ENCODE data around the gene HORMAD2.

The HORMAD2 gene

GRCh38 chr22:30121960-30122359 is 41.7 kb downstream of the HORMAD2 start:
- CTCF ChIA-PET: interaction anchor here (0.6 to 7.1 kb wide), 5 partner anchors 9 to 275 kb away, joined by 3 to 77 read pairs (median 5); no protein-coding TSS in a partner anchor
- Histone ChIP-seq H3K4me3 (ENCODE audit: low read depth, low read length) (no peak overlapping the region), H3K9me3 (ENCODE audit: control insufficient read depth, insufficient read depth, low read depth, low read length) (no peaks in the 10 kb centered on the region), H3K4me1 (ENCODE audit: control insufficient read depth, insufficient read depth, low read length) (no peaks in the 10 kb centered on the region), H3K27ac (ENCODE audit: extremely low read depth, low read depth, low read length) (no peak overlapping the region), H3K36me3 (ENCODE audit: control insufficient read depth in 2 of 2, insufficient read depth in 1 of 2, low read length in 2 of 2) (no peaks in the 10 kb centered on the region)
- no peak for TF ChIP-seq ZNF248 (tag by site-specific recombination; IDR thresholded peaks at IDR 0.05)
- no peak for TF ChIP-seq BCL11A (tag by site-specific recombination; IDR thresholded peaks at IDR 0.05; ENCODE audit: low read depth)
- no peak for TF ChIP-seq ZNF585B (tag by site-specific recombination; IDR thresholded peaks at IDR 0.05)
- TF ChIP-seq ZNF214 (tag by site-specific recombination; IDR thresholded peaks at IDR 0.05; ENCODE audit: borderline replicate concordance): no peak
- no peak for TF ChIP-seq ZNF24 (tag by site-specific recombination; IDR thresholded peaks at IDR 0.05)
- TF ChIP-seq TRIM28 (IDR thresholded peaks at IDR 0.05; ENCODE audit: borderline replicate concordance, low read length): no peak
- TF ChIP-seq PRDM4 (tag by site-specific recombination; IDR thresholded peaks at IDR 0.05): no peak
- TF ChIP-seq ZNF558 (tag by site-specific recombination; IDR thresholded peaks at IDR 0.05): no peak
- no peak for TF ChIP-seq ZNF514 (tag by site-specific recombination; IDR thresholded peaks at IDR 0.05)
- TF ChIP-seq, protein P1, sequence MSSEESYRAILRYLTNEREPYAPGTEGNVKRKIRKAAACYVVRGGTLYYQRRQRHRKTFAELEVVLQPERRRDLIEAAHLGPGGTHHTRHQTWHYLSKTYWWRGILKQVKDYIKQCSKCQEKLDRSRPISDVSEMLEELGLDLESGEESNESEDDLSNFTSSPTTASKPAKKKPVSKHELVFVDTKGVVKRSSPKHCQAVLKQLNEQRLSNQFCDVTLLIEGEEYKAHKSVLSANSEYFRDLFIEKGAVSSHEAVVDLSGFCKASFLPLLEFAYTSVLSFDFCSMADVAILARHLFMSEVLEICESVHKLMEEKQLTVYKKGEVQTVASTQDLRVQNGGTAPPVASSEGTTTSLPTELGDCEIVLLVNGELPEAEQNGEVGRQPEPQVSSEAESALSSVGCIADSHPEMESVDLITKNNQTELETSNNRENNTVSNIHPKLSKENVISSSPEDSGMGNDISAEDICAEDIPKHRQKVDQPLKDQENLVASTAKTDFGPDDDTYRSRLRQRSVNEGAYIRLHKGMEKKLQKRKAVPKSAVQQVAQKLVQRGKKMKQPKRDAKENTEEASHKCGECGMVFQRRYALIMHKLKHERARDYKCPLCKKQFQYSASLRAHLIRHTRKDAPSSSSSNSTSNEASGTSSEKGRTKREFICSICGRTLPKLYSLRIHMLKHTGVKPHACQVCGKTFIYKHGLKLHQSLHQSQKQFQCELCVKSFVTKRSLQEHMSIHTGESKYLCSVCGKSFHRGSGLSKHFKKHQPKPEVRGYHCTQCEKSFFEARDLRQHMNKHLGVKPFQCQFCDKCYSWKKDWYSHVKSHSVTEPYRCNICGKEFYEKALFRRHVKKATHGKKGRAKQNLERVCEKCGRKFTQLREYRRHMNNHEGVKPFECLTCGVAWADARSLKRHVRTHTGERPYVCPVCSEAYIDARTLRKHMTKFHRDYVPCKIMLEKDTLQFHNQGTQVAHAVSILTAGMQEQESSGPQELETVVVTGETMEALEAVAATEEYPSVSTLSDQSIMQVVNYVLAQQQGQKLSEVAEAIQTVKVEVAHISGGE (tag by site-specific recombination; conservative IDR thresholded peaks at IDR 0.05; ENCODE audit: low read depth): no peak
- TF ChIP-seq, protein P2, sequence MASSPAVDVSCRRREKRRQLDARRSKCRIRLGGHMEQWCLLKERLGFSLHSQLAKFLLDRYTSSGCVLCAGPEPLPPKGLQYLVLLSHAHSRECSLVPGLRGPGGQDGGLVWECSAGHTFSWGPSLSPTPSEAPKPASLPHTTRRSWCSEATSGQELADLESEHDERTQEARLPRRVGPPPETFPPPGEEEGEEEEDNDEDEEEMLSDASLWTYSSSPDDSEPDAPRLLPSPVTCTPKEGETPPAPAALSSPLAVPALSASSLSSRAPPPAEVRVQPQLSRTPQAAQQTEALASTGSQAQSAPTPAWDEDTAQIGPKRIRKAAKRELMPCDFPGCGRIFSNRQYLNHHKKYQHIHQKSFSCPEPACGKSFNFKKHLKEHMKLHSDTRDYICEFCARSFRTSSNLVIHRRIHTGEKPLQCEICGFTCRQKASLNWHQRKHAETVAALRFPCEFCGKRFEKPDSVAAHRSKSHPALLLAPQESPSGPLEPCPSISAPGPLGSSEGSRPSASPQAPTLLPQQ (tag by site-specific recombination; IDR thresholded peaks at IDR 0.05): no peak
- TF ChIP-seq ZNF776 (tag by site-specific recombination; IDR thresholded peaks at IDR 0.05; ENCODE audit: borderline replicate concordance): no peak
- TF ChIP-seq, protein P3, sequence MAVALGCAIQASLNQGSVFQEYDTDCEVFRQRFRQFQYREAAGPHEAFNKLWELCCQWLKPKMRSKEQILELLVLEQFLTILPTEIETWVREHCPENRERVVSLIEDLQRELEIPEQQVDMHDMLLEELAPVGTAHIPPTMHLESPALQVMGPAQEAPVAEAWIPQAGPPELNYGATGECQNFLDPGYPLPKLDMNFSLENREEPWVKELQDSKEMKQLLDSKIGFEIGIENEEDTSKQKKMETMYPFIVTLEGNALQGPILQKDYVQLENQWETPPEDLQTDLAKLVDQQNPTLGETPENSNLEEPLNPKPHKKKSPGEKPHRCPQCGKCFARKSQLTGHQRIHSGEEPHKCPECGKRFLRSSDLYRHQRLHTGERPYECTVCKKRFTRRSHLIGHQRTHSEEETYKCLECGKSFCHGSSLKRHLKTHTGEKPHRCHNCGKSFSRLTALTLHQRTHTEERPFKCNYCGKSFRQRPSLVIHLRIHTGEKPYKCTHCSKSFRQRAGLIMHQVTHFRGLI (tag by site-specific recombination; IDR thresholded peaks at IDR 0.05): no peak
- POLR2A ChIA-PET: no interaction called here

DNA sequence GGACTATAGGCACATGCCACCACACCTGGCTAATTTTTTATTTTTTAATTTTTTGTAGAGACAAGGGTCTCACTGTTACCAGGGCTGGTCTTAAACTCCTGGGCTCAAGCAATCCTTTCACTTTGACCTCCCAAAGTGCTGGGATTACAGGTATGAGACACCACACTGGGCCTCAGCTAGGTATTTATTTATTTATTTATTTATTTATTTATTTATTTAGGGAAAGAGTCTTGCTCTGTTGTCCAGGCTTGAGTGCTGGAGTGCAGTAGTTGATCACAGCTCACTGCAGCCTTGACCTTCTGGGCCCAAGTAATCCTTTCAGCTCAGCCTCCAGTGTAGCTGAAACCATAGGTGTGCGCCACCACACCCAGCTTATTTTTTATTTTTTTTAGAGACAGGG is 43.2 kb downstream of the HORMAD2 start:
- Histone ChIP-seq H3K27ac (ENCODE audit: extremely low read depth, low read depth, low read length) (no peak overlapping the region), H3K9me3 (ENCODE audit: control insufficient read depth, insufficient read depth, low read depth, low read length) (no peaks in the 10 kb centered on the region), H3K4me3 (ENCODE audit: low read depth, low read length) (no peak overlapping the region), H3K4me1 (ENCODE audit: control insufficient read depth, insufficient read depth, low read length) (no peaks in the 10 kb centered on the region), H3K36me3 (ENCODE audit: control insufficient read depth in 2 of 2, insufficient read depth in 1 of 2, low read length in 2 of 2) (no peaks in the 10 kb centered on the region)
- CTCF ChIA-PET: interaction anchor here (0.8 kb wide), 1 partner anchor 164 kb away, joined by 3 read pairs; no protein-coding TSS in a partner anchor
- POLR2A ChIA-PET: no interaction called here
- no peak for TF ChIP-seq GLI4 (tag by site-specific recombination; IDR thresholded peaks at IDR 0.05)
- TF ChIP-seq, protein P1 (tag by site-specific recombination; conservative IDR thresholded peaks at IDR 0.05; ENCODE audit: low read depth): 0 out of 2 replicates have a peak, but pooled peaks have one; percentile 25
- TF ChIP-seq ZNF426 (tag by site-specific recombination; IDR thresholded peaks at IDR 0.05): peak; percentile 32
- TF ChIP-seq ZNF394 (tag by site-specific recombination; IDR thresholded peaks at IDR 0.05; ENCODE audit: borderline replicate concordance): peak; percentile 65; the same call in 1 of the 2 replicates
- no peak for TF ChIP-seq ZFP3 (tag by site-specific recombination; IDR thresholded peaks at IDR 0.05; ENCODE audit: low read depth)
- 0 out of 2 replicates have a peak, but pooled peaks have one; percentile 16 for TF ChIP-seq ZNF664 (tag by site-specific recombination; IDR thresholded peaks at IDR 0.05)
- TF ChIP-seq ZNF623 (tag by site-specific recombination; IDR thresholded peaks at IDR 0.05): 0 out of 2 replicates have a peak, but pooled peaks have one; percentile 33
